HepG2 (cell line): ENCODE results near the gene SCRT2. TPM values are rescaled to one million over a fixed set of nuclear protein-coding genes. Genes with fewer than 3 reads are reported as not detected.

Experiments
- CHD2 ChIP-seq: IDR thresholded peaks from 2 replicates; pipeline ENCODE4 v1.6.1; 2011; ENCODE audit warnings: low read depth, low read length, improper control_type of control experiment
- ELF4 ChIP-seq: sonication (generic); formaldehyde crosslinking; IDR thresholded peaks from 2 replicates; pipeline ENCODE4 v1.5.0; 2020; ENCODE audit warnings: missing genetic modification reagents, mild to moderate bottlenecking, moderate library complexity, borderline replicate concordance
- EP300 ChIP-seq, 3 experiments: sonication (generic) in 1 of 3; formaldehyde crosslinking in 1 of 3; IDR thresholded peaks; 2 replicates each; pipeline versions ENCODE4 v1.5.1 to v1.6.1; 2011 to 2020; ENCODE audit warnings: low read depth in 2 of 3, low read length in 2 of 3, borderline replicate concordance in 1 of 3, improper control_type of control experiment in 1 of 3, mild to moderate bottlenecking in 1 of 3, missing genetic modification reagents in 1 of 3, moderate library complexity in 1 of 3
- MYC ChIP-seq: sonication (generic); formaldehyde crosslinking; IDR thresholded peaks from 2 replicates; pipeline ENCODE4 v1.9.0; 2021; ENCODE audit warnings: missing genetic modification reagents, borderline replicate concordance
- NKX3-1 ChIP-seq: sonication (generic); formaldehyde crosslinking; IDR thresholded peaks from 2 replicates; pipeline ENCODE4 v1.5.0; 2020; ENCODE audit warnings: missing genetic modification reagents
- PHF21A ChIP-seq: sonication (generic); formaldehyde crosslinking; IDR thresholded peaks from 2 replicates; pipeline ENCODE4 v1.5.0; 2020; ENCODE audit warnings: mild to moderate bottlenecking, missing genetic modification reagents
- TEF ChIP-seq: sonication (generic); formaldehyde crosslinking; IDR thresholded peaks from 2 replicates; pipeline ENCODE4 v1.5.0; 2020; ENCODE audit warnings: missing genetic modification reagents
- TGIF2 ChIP-seq: IDR thresholded peaks from 2 replicates; pipeline ENCODE4 v1.6.1; 2016; ENCODE audit warnings: control low read depth, missing compliant biosample characterization
- USF2 ChIP-seq, 2 experiments: sonication (generic) in 1 of 2; formaldehyde crosslinking in 1 of 2; IDR thresholded peaks; 2 replicates each; pipeline versions ENCODE4 v1.5.1 to v1.6.1; 2011 to 2020; ENCODE audit warnings: borderline replicate concordance in 1 of 2, low read depth in 1 of 2, low read length in 1 of 2, mild to moderate bottlenecking in 1 of 2, missing genetic modification reagents in 1 of 2, moderate library complexity in 1 of 2
- ZBTB44 ChIP-seq: sonication (generic); formaldehyde crosslinking; IDR thresholded peaks from 2 replicates; pipeline ENCODE4 v1.4.0; 2020; ENCODE audit warnings: missing genetic modification reagents
- ZFP1 ChIP-seq: IDR thresholded peaks from 2 replicates; pipeline ENCODE4 v1.6.1; 2016
- ZFP90 ChIP-seq: sonication (generic); formaldehyde crosslinking; IDR thresholded peaks from 2 replicates; pipeline ENCODE4 v1.8.0; 2022; ENCODE audit warnings: missing genetic modification reagents, mild to moderate bottlenecking, inconsistent platforms, borderline replicate concordance
- ZMYM3 ChIP-seq: sonication (generic); formaldehyde crosslinking; IDR thresholded peaks from 2 replicates; pipeline ENCODE4 v1.5.1; 2020; ENCODE audit warnings: mild to moderate bottlenecking, missing genetic modification reagents
- ZNF777 ChIP-seq: sonication (generic); formaldehyde crosslinking; IDR thresholded peaks from 2 replicates; pipeline ENCODE4 v1.4.0; 2020; ENCODE audit warnings: missing genetic modification reagents
- ZNF850 ChIP-seq: sonication (generic); formaldehyde crosslinking; conservative IDR thresholded peaks from 2 replicates; pipeline ENCODE4 v1.9.0; 2021; ENCODE audit warnings: mild to moderate bottlenecking, missing genetic modification reagents
- ZNF879 ChIP-seq: sonication (generic); formaldehyde crosslinking; IDR thresholded peaks from 2 replicates; pipeline ENCODE4 v1.8.1; 2023; ENCODE audit warnings: missing genetic modification reagents
- ZSCAN9 ChIP-seq: IDR thresholded peaks from 2 replicates; pipeline ENCODE4 v1.6.1; 2016; ENCODE audit warnings: borderline replicate concordance
- ZZZ3 ChIP-seq: sonication (generic); formaldehyde crosslinking; IDR thresholded peaks from 2 replicates; pipeline ENCODE4 v1.4.0; 2020; ENCODE audit warnings: missing genetic modification reagents, mild to moderate bottlenecking, borderline replicate concordance
- polyA plus RNA-seq, 8 experiments: library from polyadenylated mRNA; depleted of rRNA in 3 of 8; stranded (reverse) in 7 of 8; unstranded in 1 of 8; fragments of >200 nt; fragmentation: Illumina TruSeq in 4 of 8; extraction: Trizol in 4 of 8; gene quantifications; 2 replicates each; pipeline versions ENCODE4 v1.2.1 to v1.2.3, GENCODE V29; 2011 to 2016; ENCODE audit warnings: low read depth in 4 of 8, missing spikeins in 1 of 8, mixed read lengths in 1 of 8; ENCODE audit not compliant: insufficient read depth in 1 of 8
- total RNA-seq, 5 experiments: library from RNA; depleted of rRNA; stranded (reverse); fragments of >200 nt; fragmentation: Illumina TruSeq; extraction: Trizol; gene quantifications; 2 replicates each; pipeline ENCODE4 v1.2.3, GENCODE V29; 2016; ENCODE audit warnings: low read depth in 1 of 5
- TF ChIP-seq, protein P1 (sequence below): sonication (generic); formaldehyde crosslinking; IDR thresholded peaks from 2 replicates; pipeline ENCODE4 v1.8.0; 2022; ENCODE audit warnings: mild to moderate bottlenecking, missing genetic modification reagents, moderate library complexity

SCRT2 gene
- total and polyA plus RNA-seq, 2 of the 13 experiments (the other 11 are each of a cell fraction or from before 2014, with no cell fraction given): not detected

- TF ChIP-seq ZNF777 (CRISPR knock-in tag): no peak; the same call in 1 of the 2 replicates
- TF ChIP-seq, protein P1, sequence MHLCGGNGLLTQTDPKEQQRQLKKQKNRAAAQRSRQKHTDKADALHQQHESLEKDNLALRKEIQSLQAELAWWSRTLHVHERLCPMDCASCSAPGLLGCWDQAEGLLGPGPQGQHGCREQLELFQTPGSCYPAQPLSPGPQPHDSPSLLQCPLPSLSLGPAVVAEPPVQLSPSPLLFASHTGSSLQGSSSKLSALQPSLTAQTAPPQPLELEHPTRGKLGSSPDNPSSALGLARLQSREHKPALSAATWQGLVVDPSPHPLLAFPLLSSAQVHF (CRISPR knock-in tag): 0 out of 2 replicates have a peak, but pooled peaks have one; percentile 32
- TF ChIP-seq ZZZ3 (CRISPR knock-in tag): no peak
- 0 out of 2 replicates have a peak, but pooled peaks have one; percentile 77 for TF ChIP-seq ZNF850
- TF ChIP-seq CHD2: no peak; the same call in 1 of the 2 replicates
- TF ChIP-seq TEF: no peak
- TF ChIP-seq NKX3-1 (CRISPR knock-in tag): no peak; the same call in 1 of the 2 replicates
- TF ChIP-seq TGIF2 (CRISPR knock-in tag): 0 out of 2 replicates have a peak, but pooled peaks have one; percentile 1
- no peak for TF ChIP-seq ELF4 (CRISPR knock-in tag)
- no peak for TF ChIP-seq ZBTB44 (CRISPR knock-in tag)
- 0 out of 2 replicates have a peak, but pooled peaks have one; percentile 84 for TF ChIP-seq ZNF879 (CRISPR knock-in tag)
- TF ChIP-seq ZFP1: no peak
- TF ChIP-seq ZMYM3 (CRISPR knock-in tag): peak; percentile 99
- no peak for TF ChIP-seq MYC (CRISPR knock-in tag)
- TF ChIP-seq ZFP90: peak; percentile 4; the same call in 1 of the 2 replicates
- no peak for TF ChIP-seq PHF21A (CRISPR knock-in tag)
- no peak for TF ChIP-seq ZSCAN9 (CRISPR knock-in tag)
- TF ChIP-seq EP300 (IDR thresholded peaks at IDR 0.05; ENCODE audit: low read depth in 2 of 2, low read length in 2 of 2): peak; percentile 24 to 47; a peak in 1 of 4 replicates
- TF ChIP-seq EP300 (CRISPR knock-in tag; IDR thresholded peaks at IDR 0.05; ENCODE audit: borderline replicate concordance): no peak; the same call in 1 of the 2 replicates
- TF ChIP-seq USF2 (IDR thresholded peaks at IDR 0.05; ENCODE audit: low read depth, low read length): no peak; the same call in 1 of the 2 replicates
- TF ChIP-seq USF2 (CRISPR knock-in tag; IDR thresholded peaks at IDR 0.05; ENCODE audit: borderline replicate concordance): no peak; the same call in 1 of the 2 replicates
Observed at GRCh38 chr20:653590-654416, 21.8 kb downstream of the SCRT2 start (continued).
